CD14-positive monocyte (primary cell): ENCODE data around the gene KIF1A. TPM values are rescaled to one million over a fixed set of nuclear protein-coding genes. Genes with fewer than 3 reads are reported as not detected.

Experiments
- DNase-seq, 3 donors: peaks; one replicate each; pipeline ENCODE4 v3.0.0-alpha.2; 2011 to 2022
- H2AFZ ChIP-seq: 2 replicates; pipeline ENCODE4 v1.6.0; 2012; ENCODE audit warnings: mild to moderate bottlenecking, low read depth, low read length, inconsistent platforms; ENCODE audit not compliant: insufficient read depth, poor library complexity, severe bottlenecking
- H3K27ac ChIP-seq, 2 donors: 1 replicate in 1 of 2; 2 replicates in 1 of 2; pipeline ENCODE4 v1.5.1; 2012 to 2013; ENCODE audit warnings: low read length in 2 of 2, control low read depth in 1 of 2, inconsistent platforms in 1 of 2, low read depth in 1 of 2, mild to moderate bottlenecking in 1 of 2
- H3K27me3 ChIP-seq, 2 donors: one replicate each; pipeline versions ENCODE4 v1.6.0 to v1.6.1; 2011 to 2013; ENCODE audit warnings: low read length in 2 of 2; ENCODE audit not compliant: control insufficient read depth in 2 of 2, insufficient read depth in 2 of 2
- H3K36me3 ChIP-seq, 2 donors: replicated peaks in 1 of 2; 1 replicate in 1 of 2; 2 replicates in 1 of 2; pipeline versions ENCODE4 v1.5.1 to v1.6.1; 2012 to 2013; ENCODE audit warnings: low read length in 2 of 2, control low read depth in 1 of 2, inconsistent platforms in 1 of 2, mild to moderate bottlenecking in 1 of 2; ENCODE audit not compliant: insufficient read depth in 2 of 2, control insufficient read depth in 1 of 2
- H3K4me1 ChIP-seq, 2 donors: 1 replicate in 1 of 2; 2 replicates in 1 of 2; pipeline versions ENCODE4 v1.5.1 to v1.6.1; 2012 to 2013; ENCODE audit warnings: low read length in 2 of 2, control low read depth in 1 of 2, inconsistent platforms in 1 of 2, mild to moderate bottlenecking in 1 of 2, moderate library complexity in 1 of 2; ENCODE audit not compliant: insufficient read depth in 2 of 2, control insufficient read depth in 1 of 2
- H3K4me2 ChIP-seq: replicated peaks from 2 replicates; pipeline ENCODE3; 2012; ENCODE audit warnings: low read length, moderate library complexity, mild to moderate bottlenecking; ENCODE audit not compliant: poor library complexity, severe bottlenecking; ENCODE audit errors: extremely low read depth
- H3K4me3 ChIP-seq, 3 experiments: fragments of 200-600 bp in 1 of 3; sonication (generic) in 1 of 3; replicated peaks in 1 of 3; 1 replicate in 2 of 3; 2 replicates in 1 of 3; pipeline ENCODE4 v1.5.1; 2011 to 2013; ENCODE audit warnings: low read length in 3 of 3, mild to moderate bottlenecking in 3 of 3, control low read depth in 2 of 3, low read depth in 2 of 3, inconsistent platforms in 1 of 3, moderate library complexity in 1 of 3
- H3K79me2 ChIP-seq: 2 replicates; pipeline ENCODE4 v1.6.0; 2012; ENCODE audit warnings: mild to moderate bottlenecking, control low read depth, inconsistent platforms, low read length, moderate library complexity; ENCODE audit not compliant: insufficient read depth
- H3K9ac ChIP-seq: 2 replicates; pipeline ENCODE4 v1.6.0; 2017; ENCODE audit warnings: low read length, mild to moderate bottlenecking; ENCODE audit not compliant: insufficient read depth, poor library complexity, severe bottlenecking
- H3K9me3 ChIP-seq, 2 donors: replicated peaks in 1 of 2; 1 replicate in 1 of 2; 2 replicates in 1 of 2; pipeline versions ENCODE4 v1.5.1 to v1.6.1; 2012 to 2013; ENCODE audit warnings: low read length in 2 of 2, control low read depth in 1 of 2; ENCODE audit not compliant: control insufficient read depth in 1 of 2, insufficient read depth in 1 of 2
- H4K20me1 ChIP-seq: 2 replicates; pipeline ENCODE4 v1.6.0; 2012; ENCODE audit warnings: mild to moderate bottlenecking, low read length, control low read depth, moderate library complexity; ENCODE audit not compliant: insufficient read depth
- H3K27ac Mint-ChIP-seq, 7 donors: one replicate each; pipeline ENCODE4 v1.8.0; 2020; ENCODE audit warnings: mild to moderate bottlenecking in 7 of 7, mixed read lengths in 7 of 7, moderate library complexity in 6 of 7, inconsistent platforms in 2 of 7
- H3K27me3 Mint-ChIP-seq, 3 donors: one replicate each; pipeline ENCODE4 v1.8.0; 2021 to 2022; ENCODE audit warnings: low read depth in 3 of 3, mild to moderate bottlenecking in 3 of 3, mixed read lengths in 3 of 3, moderate library complexity in 3 of 3, inconsistent platforms in 1 of 3
- H3K36me3 Mint-ChIP-seq, 2 donors: one replicate each; pipeline ENCODE4 v1.8.0; 2020; ENCODE audit warnings: mixed read lengths in 2 of 2, inconsistent platforms in 1 of 2, mild to moderate bottlenecking in 1 of 2
- H3K4me1 Mint-ChIP-seq: one replicate; pipeline ENCODE4 v1.8.0; 2020; ENCODE audit warnings: mild to moderate bottlenecking, mixed read lengths
- H3K4me3 Mint-ChIP-seq, 2 donors: one replicate each; pipeline ENCODE4 v1.8.0; 2020; ENCODE audit warnings: mild to moderate bottlenecking in 2 of 2, mixed read lengths in 2 of 2, moderate library complexity in 1 of 2
- H3K9me3 Mint-ChIP-seq, 7 donors: one replicate each; pipeline ENCODE4 v1.8.0; 2020 to 2022; ENCODE audit warnings: mixed read lengths in 7 of 7, mild to moderate bottlenecking in 6 of 7, moderate library complexity in 6 of 7, inconsistent platforms in 2 of 7
- CTCF ChIP-seq: fragments of 200-600 bp; IDR thresholded peaks from one replicate; pipeline ENCODE4 v1.8.0; 2022; ENCODE audit warnings: antibody characterized with exemption, mild to moderate bottlenecking
- WGBS: methylation state at CpG from one replicate; pipeline ENCODE4 v1.1.5; 2013; ENCODE audit warnings: missing lambda C conversion rate; ENCODE audit not compliant: insufficient coverage; 5-methylcytosine and 5-hydroxymethylcytosine counted together
- intact Hi-C, 2 donors: fragments of 100-400 bp; cut with micrococcal nuclease; formaldehyde crosslinking; loops; one replicate each; pipeline versions ENCODE4 v1.15.0 to v1.15.1; 2023
- polyA plus RNA-seq, 3 donors: library from polyadenylated mRNA; depleted of rRNA in 1 of 3; unstranded in 2 of 3; stranded (reverse) in 1 of 3; fragments of 300-500 nt in 2 of 3; fragments of >200 nt in 1 of 3; fragmentation: Illumina TruSeq in 2 of 3; gene quantifications; 1 replicate in 2 of 3; 2 replicates in 1 of 3; pipeline ENCODE4 v1.2.3, GENCODE V29; 2012 to 2021

Gene KIF1A
- polyA plus RNA-seq, 3 donors = not detected

- H3K4me3 Mint-ChIP-seq = no peak overlapping the region
- no peaks in the 10 kb centered on the region for H3K36me3 Mint-ChIP-seq
- no peak overlapping the region for H3K4me3 ChIP-seq
- no peaks in the 10 kb centered on the region for H3K4me1 Mint-ChIP-seq
- no peak overlapping the region for H3K9ac ChIP-seq
- peaks cover 5 to 16% (median 7%) of the 10 kb centered on the region in 7 donors for H3K9me3 Mint-ChIP-seq
- peak in 1 of 3 donors; percentile 22 for DNase-seq
- no peak overlapping the region for H3K4me2 ChIP-seq
- no peak overlapping the region for H2AFZ ChIP-seq
- H3K27ac Mint-ChIP-seq = no peak overlapping the region
- WGBS = 57% methylated on average over 8 of the region's 9 CpGs
- no peaks in the 10 kb centered on the region for H3K79me2 ChIP-seq
- H4K20me1 ChIP-seq = no peaks in the 10 kb centered on the region
- H3K9me3 ChIP-seq = peaks cover 0 to 7% of the 10 kb centered on the region in 2 donors
- H3K36me3 ChIP-seq = no peaks in the 10 kb centered on the region
- no peak for TF ChIP-seq CTCF
- intact Hi-C loops = no loop called here
- no peaks in the 10 kb centered on the region for H3K27me3 ChIP-seq
- no peaks in the 10 kb centered on the region for H3K4me1 ChIP-seq
- no peak overlapping the region for H3K27ac ChIP-seq
- H3K27me3 Mint-ChIP-seq = peaks cover 12 to 20% (median 18%) of the 10 kb centered on the region in 3 donors
Measured at GRCh38 chr2:240840435-240841060, 20.5 kb upstream of the KIF1A start.

- H4K20me1 ChIP-seq = no peaks in the 10 kb centered on the region
- no peak overlapping the region for H3K9ac ChIP-seq
- no peak overlapping the region for H2AFZ ChIP-seq
- no peak overlapping the region for H3K4me3 Mint-ChIP-seq
- no peak overlapping the region for H3K27ac Mint-ChIP-seq
- H3K4me1 Mint-ChIP-seq = no peaks in the 10 kb centered on the region
- no peak overlapping the region for H3K27ac ChIP-seq
- H3K4me1 ChIP-seq = no peaks in the 10 kb centered on the region
- H3K27me3 Mint-ChIP-seq = peaks cover 8 to 21% (median 17%) of the 10 kb centered on the region in 3 donors
- intact Hi-C loops = loop anchor here in 1 of 2 donors (10.0 kb wide), 1 partner anchor 325 kb away; no protein-coding TSS in a partner anchor
- no peaks in the 10 kb centered on the region for H3K79me2 ChIP-seq
- WGBS = 95% methylated on average over 21 of the region's 28 CpGs
- no peak for TF ChIP-seq CTCF
- H3K36me3 Mint-ChIP-seq = no peaks in the 10 kb centered on the region
- DNase-seq = no peak
- H3K36me3 ChIP-seq = no peaks in the 10 kb centered on the region
- peaks cover 0 to 3% of the 10 kb centered on the region in 2 donors for H3K9me3 ChIP-seq
- H3K9me3 Mint-ChIP-seq = peaks cover 0 to 6% (median 3%) of the 10 kb centered on the region in 7 donors
- no peaks in the 10 kb centered on the region for H3K27me3 ChIP-seq
- H3K4me2 ChIP-seq = no peak overlapping the region
- no peak overlapping the region for H3K4me3 ChIP-seq
Measured at GRCh38 chr2:240839152-240840143, 19.4 kb upstream of the KIF1A start.
